Endodermal cell (in vitro differentiated cells): ENCODE data around the gene ADAMTS2. TPM values are rescaled to one million over a fixed set of nuclear protein-coding genes. Genes with fewer than 3 reads are reported as not detected.

ENCODE experiments used
- DNase-seq: peaks from one replicate; pipeline ENCODE4 v3.0.0-alpha.2; 2017
- H3K27ac ChIP-seq: 2 replicates; pipeline ENCODE4 v1.5.1; 2013; ENCODE audit warnings: mild to moderate bottlenecking, low read depth, low read length, moderate library complexity
- H3K27me3 ChIP-seq: 2 replicates; pipeline ENCODE4 v1.6.1; 2013; ENCODE audit warnings: mild to moderate bottlenecking, low read length, moderate library complexity; ENCODE audit not compliant: insufficient read depth, control insufficient read depth, poor library complexity, severe bottlenecking
- H3K36me3 ChIP-seq: 2 replicates; pipeline ENCODE4 v1.7.0; 2013; ENCODE audit warnings: mild to moderate bottlenecking, low read length, moderate library complexity; ENCODE audit not compliant: control insufficient read depth, insufficient read depth
- H3K4me1 ChIP-seq: one replicate; pipeline ENCODE4 v1.7.0; 2013; ENCODE audit warnings: low read length; ENCODE audit not compliant: control insufficient read depth, insufficient read depth
- H3K4me3 ChIP-seq: 2 replicates; pipeline ENCODE4 v1.5.1; 2013; ENCODE audit warnings: mild to moderate bottlenecking, low read length, moderate library complexity
- H3K9ac ChIP-seq: 2 replicates; pipeline ENCODE4 v1.6.1; 2013; ENCODE audit warnings: mild to moderate bottlenecking, low read length, moderate library complexity; ENCODE audit not compliant: poor library complexity, severe bottlenecking; ENCODE audit errors: extremely low read depth
- H3K9me3 ChIP-seq: 2 replicates; pipeline ENCODE4 v1.6.1; 2013; ENCODE audit warnings: mild to moderate bottlenecking, low read length, moderate library complexity; ENCODE audit not compliant: control insufficient read depth
- H3K27ac Mint-ChIP-seq: 2 replicates; pipeline ENCODE4 v1.8.0; 2020; ENCODE audit warnings: mixed read lengths
- H3K27me3 Mint-ChIP-seq: 2 replicates; pipeline ENCODE4 v1.8.0; 2021; ENCODE audit warnings: mild to moderate bottlenecking, mixed read lengths; ENCODE audit not compliant: insufficient read depth
- H3K36me3 Mint-ChIP-seq: 2 replicates; pipeline ENCODE4 v1.8.0; 2020; ENCODE audit warnings: low read depth, mixed read lengths
- H3K4me1 Mint-ChIP-seq: 2 replicates; pipeline ENCODE4 v1.8.0; 2020; ENCODE audit warnings: mixed read lengths
- H3K4me3 Mint-ChIP-seq: 2 replicates; pipeline ENCODE4 v1.8.0; 2020; ENCODE audit warnings: mild to moderate bottlenecking, moderate library complexity, mixed read lengths
- H3K9me3 Mint-ChIP-seq: 2 replicates; pipeline ENCODE4 v1.8.0; 2020; ENCODE audit warnings: mild to moderate bottlenecking, mixed read lengths
- WGBS, 2 experiments: methylation state at CpG; one replicate each; pipeline versions ENCODE4 v1.1.5 to v1.1.7; 2013; ENCODE audit warnings: missing lambda C conversion rate in 2 of 2, mixed read lengths in 1 of 2; ENCODE audit not compliant: insufficient coverage in 1 of 2, insufficient read length in 1 of 2; 5-methylcytosine and 5-hydroxymethylcytosine counted together
- total RNA-seq, 2 donors: library from RNA; stranded (reverse); fragmentation: NEBNext Ultra II Directional in 1 of 2; extraction: Animal tissue kit (Norgen Biotek cat#: 25700) in 1 of 2; gene quantifications; 2 replicates in 1 of 2; 3 replicates in 1 of 2; pipeline ENCODE4 v1.2.1, GENCODE V29; 2021
- TF ChIP-seq, protein P1 (sequence below): fragments of 200-600 bp; sonication (generic); conservative IDR thresholded peaks from 2 replicates; pipeline ENCODE4 v1.5.0; 2021; ENCODE audit warnings: antibody characterized with exemption, mild to moderate bottlenecking

ADAMTS2 gene
- total RNA-seq, 2 donors from 2014 or later = 1.2 to 2.6 TPM

- H3K27ac ChIP-seq = no peak overlapping the region
- Mint-ChIP-seq H3K4me3 (no peak overlapping the region), H3K9me3 (no peaks in the 10 kb centered on the region), H3K27me3 (peaks cover 1% of the 10 kb centered on the region), H3K4me1 (no peaks in the 10 kb centered on the region), H3K27ac (no peak overlapping the region), H3K36me3 (no peaks in the 10 kb centered on the region)
- H3K9me3 ChIP-seq = no peaks in the 10 kb centered on the region
- H3K27me3 ChIP-seq = no peaks in the 10 kb centered on the region
- WGBS, 2 experiments = 91 to 93% methylated on average over 32 to 36 of the region's 36 CpGs
- no peak overlapping the region for H3K4me3 ChIP-seq
- DNase-seq = no peak
- no peak overlapping the region for H3K9ac ChIP-seq
- TF ChIP-seq, protein P1, sequence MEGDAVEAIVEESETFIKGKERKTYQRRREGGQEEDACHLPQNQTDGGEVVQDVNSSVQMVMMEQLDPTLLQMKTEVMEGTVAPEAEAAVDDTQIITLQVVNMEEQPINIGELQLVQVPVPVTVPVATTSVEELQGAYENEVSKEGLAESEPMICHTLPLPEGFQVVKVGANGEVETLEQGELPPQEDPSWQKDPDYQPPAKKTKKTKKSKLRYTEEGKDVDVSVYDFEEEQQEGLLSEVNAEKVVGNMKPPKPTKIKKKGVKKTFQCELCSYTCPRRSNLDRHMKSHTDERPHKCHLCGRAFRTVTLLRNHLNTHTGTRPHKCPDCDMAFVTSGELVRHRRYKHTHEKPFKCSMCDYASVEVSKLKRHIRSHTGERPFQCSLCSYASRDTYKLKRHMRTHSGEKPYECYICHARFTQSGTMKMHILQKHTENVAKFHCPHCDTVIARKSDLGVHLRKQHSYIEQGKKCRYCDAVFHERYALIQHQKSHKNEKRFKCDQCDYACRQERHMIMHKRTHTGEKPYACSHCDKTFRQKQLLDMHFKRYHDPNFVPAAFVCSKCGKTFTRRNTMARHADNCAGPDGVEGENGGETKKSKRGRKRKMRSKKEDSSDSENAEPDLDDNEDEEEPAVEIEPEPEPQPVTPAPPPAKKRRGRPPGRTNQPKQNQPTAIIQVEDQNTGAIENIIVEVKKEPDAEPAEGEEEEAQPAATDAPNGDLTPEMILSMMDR = no peak
- H3K36me3 ChIP-seq = no peaks in the 10 kb centered on the region
- H3K4me1 ChIP-seq = no peaks in the 10 kb centered on the region
Observed at GRCh38 chr5:179195561-179196404, 149.5 kb downstream of the ADAMTS2 start.

DNA sequence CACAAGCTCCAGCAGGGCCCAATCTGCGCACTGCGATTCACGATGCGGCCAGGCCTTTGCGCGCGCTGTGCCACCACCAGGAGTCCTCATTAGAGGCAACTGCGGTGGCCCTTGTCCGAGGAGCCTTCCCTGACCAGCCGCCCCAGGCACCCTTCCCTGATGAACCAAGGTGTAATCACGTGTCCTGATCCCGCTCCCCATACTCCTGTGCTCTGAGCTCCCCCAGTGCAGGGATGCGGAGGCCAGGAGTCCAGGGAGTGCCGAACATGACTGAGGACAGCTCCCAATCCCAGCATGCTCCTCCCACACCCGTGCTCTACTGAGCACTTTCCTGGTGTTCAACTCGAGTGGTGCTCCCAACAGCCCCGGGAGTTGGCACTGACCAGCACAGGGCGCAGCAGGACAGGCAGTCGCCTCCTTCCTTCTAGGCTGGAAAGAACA, 150.3 kb downstream of the ADAMTS2 start:
- no peaks in the 10 kb centered on the region for H3K9me3 ChIP-seq
- 95 to 96% methylated on average over 19 of the region's 19 CpGs for WGBS, 2 experiments
- TF ChIP-seq, protein P1 = peak; percentile 24
- no peaks in the 10 kb centered on the region for H3K27me3 ChIP-seq
- H3K9ac ChIP-seq = no peak overlapping the region
- no peaks in the 10 kb centered on the region for H3K9me3 Mint-ChIP-seq
- H3K4me3 ChIP-seq = no peak overlapping the region
- H3K27me3 Mint-ChIP-seq = peaks cover 1% of the 10 kb centered on the region
- no peaks in the 10 kb centered on the region for H3K4me1 ChIP-seq
- H3K4me3 Mint-ChIP-seq = no peak overlapping the region
- no peaks in the 10 kb centered on the region for H3K4me1 Mint-ChIP-seq
- no peak for DNase-seq
- no peaks in the 10 kb centered on the region for H3K36me3 Mint-ChIP-seq
- H3K27ac ChIP-seq = no peak overlapping the region
- no peaks in the 10 kb centered on the region for H3K36me3 ChIP-seq
- no peak overlapping the region for H3K27ac Mint-ChIP-seq

- H3K36me3 Mint-ChIP-seq = no peaks in the 10 kb centered on the region
- H3K4me3 ChIP-seq = no peak overlapping the region
- H3K9ac ChIP-seq = no peak overlapping the region
- H3K9me3 ChIP-seq = no peaks in the 10 kb centered on the region
- no peak overlapping the region for H3K27ac Mint-ChIP-seq
- no peak for DNase-seq
- 89 to 93% methylated on average over 2 to 15 of the region's 15 CpGs for WGBS, 2 experiments
- TF ChIP-seq, protein P1 = no peak
- no peaks in the 10 kb centered on the region for H3K4me1 ChIP-seq
- peaks cover 1% of the 10 kb centered on the region for H3K27me3 Mint-ChIP-seq
- no peak overlapping the region for H3K4me3 Mint-ChIP-seq
- no peak overlapping the region for H3K27ac ChIP-seq
- no peaks in the 10 kb centered on the region for H3K27me3 ChIP-seq
- H3K4me1 Mint-ChIP-seq = no peaks in the 10 kb centered on the region
- no peaks in the 10 kb centered on the region for H3K36me3 ChIP-seq
- no peaks in the 10 kb centered on the region for H3K9me3 Mint-ChIP-seq
Observed at GRCh38 chr5:179194201-179194910, 150.9 kb downstream of the ADAMTS2 start.
